ENCODE data around the gene SKOR2.

The SKOR2 gene

DNA sequence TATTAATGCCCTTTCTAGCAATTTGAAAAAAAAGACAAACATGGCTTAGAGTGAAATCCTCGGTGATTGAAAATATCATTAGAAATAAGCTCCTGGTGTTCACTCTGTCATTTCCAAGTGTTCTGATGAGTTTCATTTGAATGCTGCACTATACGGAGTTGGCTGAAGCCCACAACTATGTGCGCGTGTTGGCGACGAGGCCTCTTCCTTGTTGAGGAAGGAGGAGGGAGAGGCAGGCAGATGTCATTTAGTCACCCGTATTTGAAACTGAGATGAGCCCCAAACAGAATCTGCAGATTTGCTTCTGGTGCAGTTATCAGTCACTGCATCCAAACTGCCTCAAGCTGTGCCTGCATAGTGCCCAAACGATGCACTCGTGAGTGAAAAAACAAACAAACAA, 23.5 kb upstream of the SKOR2 start:
- Histone ChIP-seq H3K9me3 (ENCODE audit: control insufficient read depth, insufficient read depth, low read length) (no peaks in the 10 kb centered on the region), H3K27ac (ENCODE audit: low read length) (no peak overlapping the region), H3K36me3 (ENCODE audit: control insufficient read depth, insufficient read depth, low read length) (no peaks in the 10 kb centered on the region), H3K27me3 (ENCODE audit: control insufficient read depth, insufficient read depth, low read length) (no peaks in the 10 kb centered on the region), H3K4me3 (ENCODE audit: low read length) (no peak overlapping the region), H3K4me1 (ENCODE audit: control insufficient read depth, insufficient read depth, low read length) (no peaks in the 10 kb centered on the region)
- DNase-seq (ENCODE audit: low read depth, low spot score) = no peak
- no CpG with 5 or more reads among the region's 9 CpGs for WGBS (ENCODE audit: insufficient coverage, insufficient read length)

DNA sequence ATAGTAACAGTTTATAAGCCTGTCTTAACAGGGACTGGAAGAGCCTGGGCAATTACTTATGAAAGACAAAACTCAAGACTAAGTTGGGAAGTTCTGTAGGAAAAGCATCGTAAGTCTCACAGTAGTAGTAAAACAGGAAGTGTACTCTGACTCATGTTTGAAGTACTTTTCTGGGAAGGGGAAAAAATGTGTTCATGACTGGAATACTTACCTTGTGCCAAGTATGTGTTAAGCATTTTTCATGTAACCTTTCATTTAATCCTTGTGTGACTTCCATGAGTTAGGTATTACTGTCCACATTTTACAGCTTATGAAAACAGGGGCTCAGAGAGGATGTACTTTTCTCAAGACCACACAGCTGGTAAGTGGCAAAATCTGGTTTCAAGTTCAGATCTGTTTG, 13.7 kb upstream of the SKOR2 start:
- Histone ChIP-seq H3K9me3 (ENCODE audit: control insufficient read depth, insufficient read depth, low read length) (no peaks in the 10 kb centered on the region), H3K36me3 (ENCODE audit: control insufficient read depth, insufficient read depth, low read length) (no peaks in the 10 kb centered on the region; the same call in 1 of the 2 replicates), H3K4me3 (ENCODE audit: low read length) (no peak overlapping the region), H3K27ac (ENCODE audit: low read length) (no peak overlapping the region), H3K27me3 (ENCODE audit: control insufficient read depth, insufficient read depth, low read length) (peaks cover 49% of the 10 kb centered on the region), H3K4me1 (ENCODE audit: control insufficient read depth, insufficient read depth, low read length) (0 out of 2 replicates have a peak, but pooled peaks cover 4% of the 10 kb centered on the region)
- no peak for DNase-seq (ENCODE audit: low read depth, low spot score)
- no CpG with 5 or more reads among the region's 1 CpG for WGBS (ENCODE audit: insufficient coverage, insufficient read length)

DNA sequence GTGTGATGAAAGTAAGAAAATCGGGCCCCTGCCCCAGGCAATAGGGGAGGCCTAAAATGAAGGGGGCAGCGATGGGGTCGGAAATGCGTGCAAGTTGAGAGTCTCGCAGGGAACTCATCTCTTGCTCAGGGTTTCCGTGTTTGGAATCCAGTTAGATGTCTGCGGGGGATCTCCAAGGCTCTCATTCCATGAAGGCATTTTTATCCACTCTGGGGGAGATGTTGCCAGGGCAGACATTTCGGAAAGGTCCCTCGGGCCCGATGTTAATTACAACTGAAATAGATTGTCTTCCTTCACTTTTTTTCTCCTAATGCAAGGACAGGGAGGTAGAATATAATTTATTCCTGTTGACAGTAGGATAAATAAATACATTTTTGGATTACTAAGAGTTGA, 12.8 kb upstream of the SKOR2 start:
- H3K36me3 ChIP-seq (ENCODE audit: control insufficient read depth, insufficient read depth, low read length) = no peaks in the 10 kb centered on the region; the same call in 1 of the 2 replicates
- WGBS (ENCODE audit: insufficient coverage, insufficient read length) = no CpG with 5 or more reads among the region's 10 CpGs
- peaks cover 58% of the 10 kb centered on the region for H3K27me3 ChIP-seq (ENCODE audit: control insufficient read depth, insufficient read depth, low read length)
- no peaks in the 10 kb centered on the region for H3K9me3 ChIP-seq (ENCODE audit: control insufficient read depth, insufficient read depth, low read length)
- peak overlapping the region; percentile 67; the same call in 1 of the 2 replicates for H3K4me3 ChIP-seq (ENCODE audit: low read length)
- no peak overlapping the region for H3K27ac ChIP-seq (ENCODE audit: low read length)
- 0 out of 2 replicates have a peak, but pooled peaks cover 4% of the 10 kb centered on the region for H3K4me1 ChIP-seq (ENCODE audit: control insufficient read depth, insufficient read depth, low read length)
- no peak for DNase-seq (ENCODE audit: low read depth, low spot score)

DNA sequence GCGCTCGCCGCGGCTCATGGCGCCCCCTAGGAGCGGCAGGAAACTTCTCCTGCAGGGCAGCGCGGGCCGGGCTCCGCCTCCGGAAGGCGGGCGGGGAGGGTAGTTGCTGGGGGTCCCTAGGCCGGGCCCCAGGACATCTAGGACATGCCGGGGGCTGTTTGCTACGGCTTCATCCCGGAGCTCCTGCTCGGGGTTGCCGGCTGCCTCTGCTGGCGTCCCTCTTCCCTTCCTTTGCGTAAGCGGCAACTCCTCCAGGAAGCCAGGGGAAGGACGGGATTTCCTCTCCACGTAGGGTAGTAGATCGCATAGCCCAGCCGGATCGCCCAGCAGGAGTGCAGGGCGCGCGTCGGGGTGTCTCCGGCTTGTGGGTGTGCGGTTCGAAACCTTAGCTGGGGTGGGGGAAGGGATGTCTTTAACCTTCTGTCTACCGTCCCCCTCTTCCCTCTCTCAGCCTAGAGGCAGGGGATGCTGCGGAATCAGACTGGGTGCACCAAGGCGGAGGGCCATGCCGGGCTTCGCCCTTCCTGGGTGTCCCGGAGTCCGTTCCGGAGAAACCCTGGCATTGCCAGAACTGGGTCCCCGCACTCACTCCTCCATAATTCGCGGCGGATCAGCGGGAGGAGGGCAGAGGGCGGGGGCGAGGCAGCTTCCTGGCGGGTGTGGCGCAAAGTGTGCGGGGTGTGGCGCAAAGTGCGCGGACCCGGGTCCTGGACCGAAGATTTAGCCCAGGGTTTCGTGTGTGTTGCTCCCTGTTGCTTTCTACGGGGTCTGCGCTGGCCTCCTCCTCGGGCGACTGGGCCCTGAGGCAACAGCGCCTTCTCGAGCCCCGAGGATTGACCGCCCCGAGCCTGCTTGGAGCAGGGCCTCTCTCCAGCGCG, 12.2 kb upstream of the SKOR2 start:
- H3K4me3 ChIP-seq (ENCODE audit: low read length) = peak overlapping the region; percentile 67; the same call in 1 of the 2 replicates
- WGBS (ENCODE audit: insufficient coverage, insufficient read length) = no CpG with 5 or more reads among the region's 69 CpGs
- H3K4me1 ChIP-seq (ENCODE audit: control insufficient read depth, insufficient read depth, low read length) = 0 out of 2 replicates have a peak, but pooled peaks cover 4% of the 10 kb centered on the region
- no peaks in the 10 kb centered on the region for H3K9me3 ChIP-seq (ENCODE audit: control insufficient read depth, insufficient read depth, low read length)
- no peaks in the 10 kb centered on the region; the same call in 1 of the 2 replicates for H3K36me3 ChIP-seq (ENCODE audit: control insufficient read depth, insufficient read depth, low read length)
- no peak for DNase-seq (ENCODE audit: low read depth, low spot score)
- peaks cover 65% of the 10 kb centered on the region for H3K27me3 ChIP-seq (ENCODE audit: control insufficient read depth, insufficient read depth, low read length)
- H3K27ac ChIP-seq (ENCODE audit: low read length) = no peak overlapping the region

DNA sequence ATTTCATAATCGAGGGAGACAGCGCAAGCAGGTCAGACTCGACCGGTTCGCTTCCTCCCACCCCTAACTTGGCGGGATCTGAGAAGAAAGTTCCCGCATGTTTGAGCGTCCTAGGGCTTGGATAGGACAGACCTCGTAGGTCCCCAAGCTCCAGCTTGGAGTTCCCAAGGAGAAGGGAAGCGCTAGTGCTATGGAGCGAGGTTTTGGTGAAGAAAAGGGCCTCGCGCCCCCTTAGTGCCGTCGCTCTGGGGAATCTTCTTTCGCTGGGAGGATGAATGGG, 11.6 kb upstream of the SKOR2 start:
- H3K4me3 ChIP-seq (ENCODE audit: low read length) = peak overlapping the region; percentile 67; the same call in 1 of the 2 replicates
- H3K27ac ChIP-seq (ENCODE audit: low read length) = no peak overlapping the region
- no CpG with 5 or more reads among the region's 16 CpGs for WGBS (ENCODE audit: insufficient coverage, insufficient read length)
- H3K36me3 ChIP-seq (ENCODE audit: control insufficient read depth, insufficient read depth, low read length) = no peaks in the 10 kb centered on the region; the same call in 1 of the 2 replicates
- no peak for DNase-seq (ENCODE audit: low read depth, low spot score)
- peaks cover 69% of the 10 kb centered on the region for H3K27me3 ChIP-seq (ENCODE audit: control insufficient read depth, insufficient read depth, low read length)
- 0 out of 2 replicates have a peak, but pooled peaks cover 4% of the 10 kb centered on the region for H3K4me1 ChIP-seq (ENCODE audit: control insufficient read depth, insufficient read depth, low read length)
- no peaks in the 10 kb centered on the region for H3K9me3 ChIP-seq (ENCODE audit: control insufficient read depth, insufficient read depth, low read length)

DNA sequence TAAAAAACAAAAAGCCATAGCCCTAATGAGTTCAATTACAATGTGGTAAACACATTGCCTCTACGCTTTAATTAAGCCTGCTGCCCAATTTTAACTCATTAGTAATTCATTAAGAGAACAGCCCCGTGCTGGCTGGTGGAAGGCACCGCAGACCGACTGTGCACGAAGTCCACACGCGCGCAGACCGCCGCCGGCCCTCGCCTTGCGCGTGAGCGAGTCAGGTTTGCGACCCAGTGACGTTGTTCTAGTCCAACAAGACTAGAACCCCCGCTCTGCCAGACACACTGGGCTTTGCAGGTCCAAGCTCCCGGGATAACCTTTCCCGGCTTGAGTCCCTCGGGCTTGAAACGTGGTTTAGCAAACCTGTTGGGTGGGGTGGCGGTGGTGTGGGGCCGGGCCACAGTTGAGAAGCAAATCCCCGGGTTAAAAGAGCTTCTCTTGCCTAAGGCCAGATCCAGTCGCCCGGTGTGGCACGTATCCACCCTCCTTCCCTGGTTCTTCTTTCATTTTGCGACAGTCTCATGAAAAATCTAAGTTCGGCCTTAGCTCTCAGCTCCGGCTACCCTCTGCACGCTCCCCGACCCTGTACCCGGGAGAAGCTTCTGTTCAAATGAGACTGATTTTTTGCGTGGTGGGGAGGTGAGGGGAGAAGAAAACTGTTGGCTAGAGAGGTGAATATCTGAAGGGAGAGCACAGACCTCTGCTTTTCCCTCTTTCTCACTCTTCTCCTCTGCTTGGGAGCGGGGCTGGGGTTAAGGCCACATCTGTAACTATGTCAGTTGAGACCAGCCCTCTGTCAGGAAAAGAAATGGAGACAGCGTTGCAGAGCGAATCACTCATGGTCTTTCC, 11.1 kb upstream of the SKOR2 start:
- Histone ChIP-seq H3K9me3 (ENCODE audit: control insufficient read depth, insufficient read depth, low read length) (no peaks in the 10 kb centered on the region), H3K4me3 (ENCODE audit: low read length) (peak overlapping the region; percentile 67; the same call in 1 of the 2 replicates), H3K4me1 (ENCODE audit: control insufficient read depth, insufficient read depth, low read length) (0 out of 2 replicates have a peak, but pooled peaks cover 4% of the 10 kb centered on the region), H3K36me3 (ENCODE audit: control insufficient read depth, insufficient read depth, low read length) (no peaks in the 10 kb centered on the region; the same call in 1 of the 2 replicates), H3K27me3 (ENCODE audit: control insufficient read depth, insufficient read depth, low read length) (peaks cover 69% of the 10 kb centered on the region), H3K27ac (ENCODE audit: low read length) (no peak overlapping the region)
- DNase-seq (ENCODE audit: low read depth, low spot score) = no peak
- no CpG with 5 or more reads among the region's 38 CpGs for WGBS (ENCODE audit: insufficient coverage, insufficient read length)

DNA sequence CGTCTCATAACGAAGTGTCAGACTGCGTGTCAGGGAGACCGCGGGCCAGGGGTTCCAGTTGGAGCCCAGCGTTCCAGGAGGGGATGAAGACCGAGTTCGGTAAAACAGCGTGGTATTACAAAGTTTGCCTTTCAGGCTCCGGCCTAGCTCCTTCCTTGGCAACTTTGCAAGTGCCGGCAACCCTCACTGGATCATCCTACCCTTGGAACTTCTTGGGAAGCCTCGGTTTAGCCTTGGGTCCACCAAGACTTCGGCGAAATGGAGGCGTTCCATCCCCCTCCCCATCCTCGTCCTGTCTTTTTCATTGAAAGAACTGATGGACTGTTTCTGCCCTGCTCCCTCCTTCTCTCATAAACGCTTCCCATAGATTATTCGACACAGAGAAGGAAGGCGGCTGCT, 10.4 kb upstream of the SKOR2 start:
- WGBS (ENCODE audit: insufficient coverage, insufficient read length) = no CpG with 5 or more reads among the region's 19 CpGs
- DNase-seq (ENCODE audit: low read depth, low spot score) = no peak
- Histone ChIP-seq H3K4me3 (ENCODE audit: low read length) (no peak overlapping the region), H3K36me3 (ENCODE audit: control insufficient read depth, insufficient read depth, low read length) (no peaks in the 10 kb centered on the region; the same call in 1 of the 2 replicates), H3K27ac (ENCODE audit: low read length) (no peak overlapping the region), H3K27me3 (ENCODE audit: control insufficient read depth, insufficient read depth, low read length) (peaks cover 71% of the 10 kb centered on the region), H3K9me3 (ENCODE audit: control insufficient read depth, insufficient read depth, low read length) (no peaks in the 10 kb centered on the region), H3K4me1 (ENCODE audit: control insufficient read depth, insufficient read depth, low read length) (0 out of 2 replicates have a peak, but pooled peaks cover 4% of the 10 kb centered on the region)

DNA sequence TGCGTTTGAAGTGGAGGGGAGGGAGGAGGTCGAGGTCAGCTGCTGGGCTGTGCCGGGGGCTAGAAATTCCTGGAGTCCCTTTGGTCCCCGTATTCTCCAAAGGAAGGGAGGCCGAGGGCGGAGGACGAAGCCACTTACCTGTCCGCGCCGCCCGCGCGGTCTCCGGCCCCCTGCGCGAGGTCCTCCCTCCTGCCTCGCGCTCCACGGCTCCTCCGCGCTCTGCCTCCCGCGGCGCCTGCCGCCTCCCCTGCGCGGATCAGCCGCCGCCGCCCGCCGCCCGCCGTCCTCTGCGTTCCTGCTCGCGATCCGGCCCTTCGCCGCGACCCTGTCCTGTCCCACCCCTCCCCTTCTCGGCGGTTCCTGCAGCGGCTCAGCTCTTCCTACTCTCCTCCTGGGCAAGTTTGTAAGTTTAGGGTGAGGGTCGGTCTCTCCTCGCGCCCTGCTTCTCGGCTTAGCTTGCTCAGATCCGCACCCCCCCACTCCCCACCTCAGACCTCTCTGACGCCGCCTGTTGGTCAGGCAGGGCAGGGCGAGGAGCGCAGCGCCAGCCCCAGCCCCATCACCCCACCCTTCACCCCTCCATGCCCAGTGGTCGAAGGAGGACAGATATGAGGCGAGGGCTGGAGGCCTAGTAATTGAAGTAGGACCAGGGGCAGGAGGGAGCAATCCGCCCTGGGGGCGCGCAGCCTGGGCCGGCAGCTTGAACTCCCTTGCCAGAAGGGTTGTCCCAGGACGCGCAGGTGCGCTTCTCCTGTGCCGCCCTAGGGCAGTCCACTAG, 9.7 kb upstream of the SKOR2 start:
- H3K4me3 ChIP-seq (ENCODE audit: low read length) = peak overlapping the region; percentile 29; the same call in 1 of the 2 replicates

DNA sequence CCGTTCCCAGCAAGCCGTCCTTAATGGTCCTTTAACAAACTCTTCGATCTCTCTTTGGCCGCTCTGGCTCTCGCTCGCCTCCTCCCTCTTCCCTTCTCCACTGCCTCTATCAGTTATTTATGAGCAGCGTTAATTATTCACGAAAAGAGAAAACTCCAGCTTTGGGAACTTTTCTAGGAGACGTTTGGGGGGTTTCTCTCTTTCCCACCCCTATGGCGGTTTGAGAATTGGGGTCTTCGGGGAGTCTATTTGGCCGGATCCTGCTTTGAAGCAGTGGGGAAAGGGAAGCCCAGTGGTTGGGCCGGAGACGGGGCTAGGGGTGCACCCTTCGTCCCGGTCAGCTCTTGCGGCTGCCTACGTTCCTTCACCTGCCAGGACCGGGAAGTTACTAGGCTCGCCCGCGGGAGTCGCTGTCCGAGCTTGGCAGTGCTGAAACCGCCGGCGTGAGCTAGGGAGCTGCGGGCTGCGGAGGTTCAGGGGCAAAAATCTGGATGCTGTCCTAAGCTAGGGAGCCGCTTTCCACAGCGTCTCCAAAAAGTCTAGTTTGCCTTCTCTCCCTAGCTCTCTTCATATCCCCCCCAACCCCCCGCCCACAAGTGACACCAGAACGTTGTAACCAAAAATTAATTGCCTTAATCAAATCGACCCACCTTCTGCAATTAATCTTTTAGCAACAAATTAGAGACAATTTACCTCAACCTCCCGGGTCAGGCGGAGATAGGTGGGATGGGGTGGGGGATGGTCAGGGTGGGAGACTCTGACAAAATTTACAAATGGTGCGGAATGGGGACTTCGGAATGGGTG, 8.9 kb upstream of the SKOR2 start:
- H3K27ac ChIP-seq (ENCODE audit: low read length) = no peak overlapping the region
- 0 out of 2 replicates have a peak, but pooled peaks cover 4% of the 10 kb centered on the region for H3K4me1 ChIP-seq (ENCODE audit: control insufficient read depth, insufficient read depth, low read length)
- H3K4me3 ChIP-seq (ENCODE audit: low read length) = no peak overlapping the region
- no peaks in the 10 kb centered on the region for H3K9me3 ChIP-seq (ENCODE audit: control insufficient read depth, insufficient read depth, low read length)
- DNase-seq (ENCODE audit: low read depth, low spot score) = no peak
- no peaks in the 10 kb centered on the region; the same call in 1 of the 2 replicates for H3K36me3 ChIP-seq (ENCODE audit: control insufficient read depth, insufficient read depth, low read length)
- peaks cover 77% of the 10 kb centered on the region for H3K27me3 ChIP-seq (ENCODE audit: control insufficient read depth, insufficient read depth, low read length)
- no CpG with 5 or more reads among the region's 38 CpGs for WGBS (ENCODE audit: insufficient coverage, insufficient read length)

More for the DNA sequence above, 9.7 kb upstream of the SKOR2 start:
- peaks cover 73% of the 10 kb centered on the region for H3K27me3 ChIP-seq (ENCODE audit: control insufficient read depth, insufficient read depth, low read length)
- DNase-seq (ENCODE audit: low read depth, low spot score) = no peak
- H3K36me3 ChIP-seq (ENCODE audit: control insufficient read depth, insufficient read depth, low read length) = no peaks in the 10 kb centered on the region; the same call in 1 of the 2 replicates
- no CpG with 5 or more reads among the region's 64 CpGs for WGBS (ENCODE audit: insufficient coverage, insufficient read length)
- 0 out of 2 replicates have a peak, but pooled peaks cover 4% of the 10 kb centered on the region for H3K4me1 ChIP-seq (ENCODE audit: control insufficient read depth, insufficient read depth, low read length)
- no peak overlapping the region for H3K27ac ChIP-seq (ENCODE audit: low read length)
- no peaks in the 10 kb centered on the region for H3K9me3 ChIP-seq (ENCODE audit: control insufficient read depth, insufficient read depth, low read length)
